Sigmoid colon (tissue), 7 donors: ENCODE data around the gene ELFN1. TPM values are rescaled to one million over a fixed set of nuclear protein-coding genes. Genes with fewer than 3 reads are reported as not detected.

Experiments used
- DNase-seq: peaks from one replicate; pipeline ENCODE4 v3.0.0-alpha.2; 2019
- H3K27ac ChIP-seq, 4 donors: fragments of 200-600 bp; sonication (generic); one replicate each; pipeline ENCODE4 v1.5.1; 2016 to 2019; ENCODE audit warnings: mild to moderate bottlenecking in 1 of 4
- H3K27me3 ChIP-seq, 3 donors: fragments of 200-600 bp; sonication (generic); one replicate each; pipeline ENCODE4 v1.5.1; 2019; ENCODE audit warnings: mild to moderate bottlenecking in 1 of 3
- H3K36me3 ChIP-seq, 4 donors: fragments of 200-600 bp; sonication (generic); one replicate each; pipeline ENCODE4 v1.5.1; 2016 to 2019
- H3K4me1 ChIP-seq, 4 donors: fragments of 200-600 bp; sonication (generic); one replicate each; pipeline ENCODE4 v1.5.1; 2017 to 2019
- H3K4me3 ChIP-seq, 4 donors: fragments of 200-600 bp; sonication (generic); one replicate each; pipeline ENCODE4 v1.5.1; 2017 to 2019; ENCODE audit warnings: mild to moderate bottlenecking in 2 of 4, moderate library complexity in 1 of 4
- H3K9me3 ChIP-seq, 4 donors: fragments of 200-600 bp in 3 of 4; sonication (generic) in 3 of 4; one replicate each; pipeline versions ENCODE4 v1.5.1 to v1.6.1; 2013 to 2019
- EP300 ChIP-seq, 4 donors: sonication (generic); formaldehyde crosslinking; IDR thresholded peaks; one replicate each; pipeline ENCODE4 v1.6.1; 2017; ENCODE audit warnings: antibody characterized with exemption in 4 of 4
- POLR2A ChIP-seq, 2 donors: fragments of 450-650 bp; IDR thresholded peaks; one replicate each; pipeline ENCODE4 v1.6.1; 2016; ENCODE audit warnings: antibody characterized with exemption in 2 of 2, mild to moderate bottlenecking in 2 of 2, moderate library complexity in 2 of 2
- POLR2AphosphoS5 ChIP-seq, 4 donors: sonication (generic); formaldehyde crosslinking; IDR thresholded peaks; one replicate each; pipeline ENCODE4 v1.6.1; 2017; ENCODE audit warnings: antibody characterized with exemption in 4 of 4
- WGBS, 2 donors: extraction: QIAGEN DNeasy Blood & Tissue Kit; methylation state at CpG; one replicate each; pipeline ENCODE4 v1.1.7; 2013; 5-methylcytosine and 5-hydroxymethylcytosine counted together
- intact Hi-C: fragments of 100-400 bp; cut with DNase I; formaldehyde crosslinking; loops from one replicate; pipeline ENCODE4 v1.15.1; 2023
- polyA plus RNA-seq, 3 donors: library from polyadenylated mRNA; stranded (reverse); fragments of 200-250 nt; gene quantifications; one replicate each; pipeline ENCODE4 v1.2.3, GENCODE V29; 2013
- total RNA-seq, 4 donors: library from RNA; depleted of rRNA; stranded (reverse); fragments of >200 nt; gene quantifications; one replicate each; pipeline ENCODE4 v1.1.0, GENCODE V29; 2016
- TF ChIP-seq, protein P1 (sequence below), 4 experiments: fragments of 450-650 bp in 3 of 4; fragments of 200-600 bp in 1 of 4; IDR thresholded peaks; one replicate each; pipeline ENCODE4 v1.5.1; 2016 to 2019; ENCODE audit warnings: antibody characterized with exemption in 4 of 4, mild to moderate bottlenecking in 3 of 4, moderate library complexity in 2 of 4
- donor health status: healthy with polysubstance abuse.
- donor health status: Bipolar disorder and iron deficiency.
- donor health status: healthy.

ELFN1 gene
- total and polyA plus RNA-seq, 7 donors: 0.33 to 0.83 (median 0.54) TPM; not detected in 2

DNA sequence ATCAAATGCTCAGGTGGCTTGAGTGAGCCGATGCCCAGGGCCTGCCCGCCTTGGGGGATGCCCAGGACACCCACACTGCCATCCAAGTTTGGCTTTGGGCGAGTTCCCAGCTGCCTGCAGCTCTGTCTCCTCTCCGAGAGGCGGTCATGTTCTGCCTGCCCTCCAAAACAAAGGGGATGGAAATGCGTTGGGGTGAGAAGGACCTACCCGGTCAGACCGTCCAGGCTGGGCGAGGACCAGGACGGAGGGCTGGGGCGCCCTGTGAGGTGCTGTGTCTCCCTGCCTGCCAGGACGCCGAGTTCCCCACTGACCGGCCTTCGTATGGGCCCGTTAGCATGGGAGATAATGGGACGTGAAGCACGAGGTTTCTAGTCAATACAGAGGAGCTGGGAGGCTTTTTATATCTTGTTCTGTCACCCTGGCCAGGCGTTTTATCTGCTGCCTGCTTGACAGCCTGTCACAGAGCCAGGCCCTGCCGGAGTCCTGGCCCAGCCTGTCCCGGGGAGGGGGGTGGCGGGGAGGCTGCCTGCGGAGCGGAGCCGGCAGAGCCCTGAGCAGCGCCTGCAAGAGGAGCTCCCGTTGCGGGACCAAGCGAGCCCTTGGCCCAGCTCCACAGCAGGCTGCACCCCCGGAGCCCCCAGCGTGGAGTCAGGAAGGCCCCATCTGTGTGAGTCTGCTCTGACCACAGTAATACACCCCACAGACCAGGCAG is 22.0 kb upstream of the ELFN1 start:
- intact Hi-C loops: no loop called here
- 58 to 65% methylated on average over 31 of the region's 31 CpGs for WGBS, 2 donors
- TF ChIP-seq POLR2AphosphoS5 (IDR thresholded peaks at IDR 0.05): no peak
- TF ChIP-seq POLR2A (IDR thresholded peaks at IDR 0.05): no peak
- TF ChIP-seq EP300 (IDR thresholded peaks at IDR 0.05): no peak
- TF ChIP-seq, protein P1, sequence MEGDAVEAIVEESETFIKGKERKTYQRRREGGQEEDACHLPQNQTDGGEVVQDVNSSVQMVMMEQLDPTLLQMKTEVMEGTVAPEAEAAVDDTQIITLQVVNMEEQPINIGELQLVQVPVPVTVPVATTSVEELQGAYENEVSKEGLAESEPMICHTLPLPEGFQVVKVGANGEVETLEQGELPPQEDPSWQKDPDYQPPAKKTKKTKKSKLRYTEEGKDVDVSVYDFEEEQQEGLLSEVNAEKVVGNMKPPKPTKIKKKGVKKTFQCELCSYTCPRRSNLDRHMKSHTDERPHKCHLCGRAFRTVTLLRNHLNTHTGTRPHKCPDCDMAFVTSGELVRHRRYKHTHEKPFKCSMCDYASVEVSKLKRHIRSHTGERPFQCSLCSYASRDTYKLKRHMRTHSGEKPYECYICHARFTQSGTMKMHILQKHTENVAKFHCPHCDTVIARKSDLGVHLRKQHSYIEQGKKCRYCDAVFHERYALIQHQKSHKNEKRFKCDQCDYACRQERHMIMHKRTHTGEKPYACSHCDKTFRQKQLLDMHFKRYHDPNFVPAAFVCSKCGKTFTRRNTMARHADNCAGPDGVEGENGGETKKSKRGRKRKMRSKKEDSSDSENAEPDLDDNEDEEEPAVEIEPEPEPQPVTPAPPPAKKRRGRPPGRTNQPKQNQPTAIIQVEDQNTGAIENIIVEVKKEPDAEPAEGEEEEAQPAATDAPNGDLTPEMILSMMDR (IDR thresholded peaks at IDR 0.05): no peak
- Histone ChIP-seq H3K36me3 (no peaks in the 10 kb centered on the region), H3K27ac (no peak overlapping the region), H3K9me3 (no peaks in the 10 kb centered on the region), H3K4me1 (peaks cover 0 to 10% (median 9%) of the 10 kb centered on the region in 4 donors), H3K27me3 (peaks cover 0 to 66% (median 18%) of the 10 kb centered on the region in 3 donors), H3K4me3 (no peak overlapping the region)
- DNase-seq: no peak

DNA sequence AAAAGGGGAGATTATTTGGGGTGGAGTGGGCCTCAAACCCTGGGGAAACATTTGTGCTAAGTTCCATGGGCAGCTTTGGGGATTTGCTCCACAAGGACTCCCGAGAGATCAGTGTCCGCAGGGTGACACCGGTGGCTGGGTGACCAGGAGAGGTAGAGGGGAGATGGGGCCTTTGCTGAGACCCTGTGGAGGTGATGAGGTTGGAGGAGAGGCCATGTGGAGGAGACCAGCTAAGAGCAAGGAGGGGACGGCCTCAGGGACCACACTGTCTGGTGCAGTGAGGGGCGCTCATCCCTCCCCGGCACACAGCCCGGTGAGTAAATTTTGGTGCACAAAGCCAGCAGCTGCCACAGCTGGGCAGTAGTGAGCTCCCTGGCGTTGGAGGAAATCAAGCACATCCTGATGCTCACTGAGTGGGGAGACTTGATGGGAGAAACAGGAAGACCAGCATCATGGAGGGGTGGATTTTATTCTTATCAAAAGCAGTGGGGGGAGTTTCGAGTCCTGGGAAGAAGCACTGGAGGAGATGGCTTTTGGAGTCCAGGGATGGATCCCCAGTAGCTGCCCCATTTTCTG is 20.2 kb upstream of the ELFN1 start:
- intact Hi-C loops: no loop called here
- no peak overlapping the region for H3K4me3 ChIP-seq
- peaks cover 0 to 62% (median 14%) of the 10 kb centered on the region in 3 donors for H3K27me3 ChIP-seq
- 89 to 93% methylated on average over 9 of the region's 9 CpGs for WGBS, 2 donors
- no peaks in the 10 kb centered on the region for H3K9me3 ChIP-seq
- no peaks in the 10 kb centered on the region for H3K36me3 ChIP-seq
- TF ChIP-seq POLR2A (IDR thresholded peaks at IDR 0.05) (no peak), EP300 (IDR thresholded peaks at IDR 0.05) (no peak), POLR2AphosphoS5 (IDR thresholded peaks at IDR 0.05) (no peak)
- TF ChIP-seq, protein P1 (IDR thresholded peaks at IDR 0.05): no peak
- peaks cover 0 to 10% (median 9%) of the 10 kb centered on the region in 4 donors for H3K4me1 ChIP-seq
- no peak overlapping the region for H3K27ac ChIP-seq
- DNase-seq: no peak

DNA sequence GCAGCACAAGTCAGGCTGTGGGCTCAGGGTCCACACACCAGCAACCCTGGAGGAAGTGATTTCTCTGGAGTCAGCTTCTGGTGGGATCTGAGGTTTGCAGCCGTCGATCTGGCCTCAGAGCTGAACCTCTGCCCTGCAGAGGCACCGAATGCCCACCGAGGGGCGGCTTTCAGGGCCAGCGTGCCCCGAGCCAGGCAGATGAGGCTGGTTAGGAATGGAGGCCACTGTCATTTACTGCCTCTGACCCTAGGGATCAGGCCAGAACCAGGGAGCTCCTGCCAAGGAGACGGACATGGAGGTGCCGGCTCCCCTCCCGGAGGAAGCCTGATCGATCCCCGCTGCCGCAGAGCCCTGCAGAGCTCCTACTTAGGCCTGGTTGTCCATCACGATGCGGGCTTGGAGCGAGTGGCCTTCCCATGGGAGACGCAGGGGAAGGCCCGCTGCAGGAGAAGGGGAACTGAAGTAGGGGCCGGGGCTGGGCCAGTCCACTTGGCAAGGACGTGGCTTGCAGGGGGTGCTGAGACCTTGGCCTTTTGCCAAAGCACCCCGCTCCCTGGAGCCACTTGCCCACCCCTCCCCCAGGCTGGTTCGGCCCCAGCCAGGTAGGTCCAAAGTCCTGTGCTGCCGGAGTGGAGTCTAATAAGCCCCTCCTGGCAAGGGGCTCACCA is 19.6 kb upstream of the ELFN1 start:
- no peak overlapping the region for H3K4me3 ChIP-seq
- intact Hi-C loops: no loop called here
- no peaks in the 10 kb centered on the region for H3K9me3 ChIP-seq
- no peak overlapping the region for H3K27ac ChIP-seq
- 78 to 83% methylated on average over 23 of the region's 23 CpGs for WGBS, 2 donors
- TF ChIP-seq POLR2A (IDR thresholded peaks at IDR 0.05): no peak
- TF ChIP-seq, protein P1 (IDR thresholded peaks at IDR 0.05): no peak
- no peak for TF ChIP-seq POLR2AphosphoS5 (IDR thresholded peaks at IDR 0.05)
- no peak for TF ChIP-seq EP300 (IDR thresholded peaks at IDR 0.05)
- no peaks in the 10 kb centered on the region for H3K36me3 ChIP-seq
- peaks cover 0 to 63% (median 14%) of the 10 kb centered on the region in 3 donors for H3K27me3 ChIP-seq
- peaks cover 0 to 10% (median 9%) of the 10 kb centered on the region in 4 donors for H3K4me1 ChIP-seq
- DNase-seq: no peak

DNA sequence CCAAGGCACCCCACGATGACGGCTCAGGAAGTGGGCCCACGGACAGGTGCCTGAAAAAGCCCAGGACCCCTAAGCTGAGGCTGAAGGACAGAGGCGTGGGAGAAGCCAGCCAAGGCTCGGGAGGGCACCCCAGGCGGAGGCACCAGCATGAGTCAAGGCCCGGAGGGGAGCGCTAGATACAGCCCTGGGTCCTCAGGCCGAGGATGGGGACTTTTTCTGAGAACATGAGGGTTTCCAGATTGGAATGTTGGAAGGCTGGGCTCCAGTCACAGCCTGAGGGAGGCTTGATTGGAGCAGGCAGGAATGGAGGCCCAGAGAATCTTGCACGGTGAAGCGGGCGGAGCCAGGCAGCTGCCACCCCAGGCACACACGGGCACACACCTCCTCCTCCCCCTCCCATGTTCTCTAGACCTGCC is 19.0 kb upstream of the ELFN1 start:
- Histone ChIP-seq H3K27me3 (peaks cover 0 to 64% (median 17%) of the 10 kb centered on the region in 3 donors), H3K4me1 (peaks cover 0 to 10% (median 9%) of the 10 kb centered on the region in 4 donors), H3K4me3 (no peak overlapping the region), H3K27ac (no peak overlapping the region), H3K9me3 (no peaks in the 10 kb centered on the region), H3K36me3 (no peaks in the 10 kb centered on the region)
- intact Hi-C loops: no loop called here
- no peak for DNase-seq
- TF ChIP-seq, protein P1 (IDR thresholded peaks at IDR 0.05): no peak
- no peak for TF ChIP-seq EP300 (IDR thresholded peaks at IDR 0.05)
- TF ChIP-seq POLR2A (IDR thresholded peaks at IDR 0.05): no peak
- no peak for TF ChIP-seq POLR2AphosphoS5 (IDR thresholded peaks at IDR 0.05)
- 46 to 71% methylated on average over 13 of the region's 13 CpGs for WGBS, 2 donors
